NT2/D1 (cell line): ENCODE measurements around the gene DBN1.

Experiments used
- SUZ12 ChIP-seq: IDR thresholded peaks from 2 replicates; pipeline ENCODE4 v1.6.1; 2011; ENCODE audit not compliant: insufficient read length, insufficient read depth; ENCODE audit errors: extremely low read depth
- YY1 ChIP-seq: IDR thresholded peaks from 2 replicates; pipeline ENCODE4 v1.6.1; 2011; ENCODE audit not compliant: insufficient read length, insufficient read depth
- ZNF274 ChIP-seq: IDR thresholded peaks from 2 replicates; pipeline ENCODE4 v1.6.1; 2011; ENCODE audit warnings: mild to moderate bottlenecking, low read depth, low read length

DNA sequence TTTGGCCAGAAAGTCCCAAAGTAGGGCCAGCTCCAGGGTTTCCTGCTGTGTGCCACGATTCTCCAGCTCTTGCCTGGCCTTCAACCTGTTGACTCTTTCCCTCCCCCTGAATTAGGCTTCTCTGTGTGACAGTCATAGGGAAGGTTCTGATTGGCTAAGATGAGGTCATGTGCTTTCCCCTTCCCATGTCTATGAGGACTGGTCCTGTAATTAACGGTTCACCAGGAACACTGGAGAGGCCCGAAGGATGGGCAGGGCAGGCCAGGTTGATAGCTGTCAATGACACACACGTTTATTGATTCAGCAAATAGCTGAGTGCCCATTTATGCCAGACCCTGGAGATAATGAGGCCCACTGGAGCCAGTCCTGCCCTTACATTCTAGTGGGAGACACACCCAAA, 35.8 kb downstream of the DBN1 start:
- TF ChIP-seq YY1, result no peak
- TF ChIP-seq ZNF274, result no peak
- TF ChIP-seq SUZ12, result no peak
